ENCODE measurements around the gene KLK6.

Gene KLK6

GRCh38 chr19:50911206-50912101, 57.9 kb downstream of the KLK6 start, which contains the start of gene KLK4:
TSS of gene KLK4 (minus strand) at chr19:50911395. CDS start at chr19:50910738, 657 bp downstream.
- no peak within 1 kb of the TSS for H3K4me3 ChIP-seq (ENCODE audit: low read depth, low read length)
- no peak for TF ChIP-seq CTCF (IDR thresholded peaks at IDR 0.05; ENCODE audit: control insufficient read depth, extremely low read depth, insufficient read depth)
- DNase-seq (ENCODE audit: low read depth): no peak

GRCh38 chr19:50910722-50911121, 58.7 kb downstream of the KLK6 start:
- TF ChIP-seq CTCF (IDR thresholded peaks at IDR 0.05; ENCODE audit: control insufficient read depth, extremely low read depth, insufficient read depth): no peak
- no peak for DNase-seq (ENCODE audit: low read depth)
- H3K4me3 ChIP-seq (ENCODE audit: low read depth, low read length): no peak overlapping the region

- no peak for TF ChIP-seq CTCF (IDR thresholded peaks at IDR 0.05; ENCODE audit: control insufficient read depth, extremely low read depth, insufficient read depth)
- H3K4me3 ChIP-seq (ENCODE audit: low read depth, low read length): peak overlapping the region; percentile 95
- peak; percentile 82 for DNase-seq (ENCODE audit: low read depth)
These were observed 59.9 kb downstream of the KLK6 start for GRCh38 chr19:50909240-50910070.

Data from LNCaP clone FGC (cell line).